Jurkat, Clone E6-1 (cell line): ENCODE measurements around the gene IDUA.
A peak's percentile ranks its signal among the peaks of the same experiment; 100 is the strongest.

Source experiments
- DNase-seq: peaks from one replicate; pipeline ENCODE4 v3.0.0-alpha.2; 2011; ENCODE audit warnings: low read depth, low spot score
- H3K4me3 ChIP-seq: 2 replicates; pipeline ENCODE4 v1.5.1; 2011; ENCODE audit warnings: mild to moderate bottlenecking, low read length, control low read depth, moderate library complexity

IDUA gene

GRCh38 chr4:955161-955921, 31.5 kb upstream of the IDUA start:
- H3K4me3 ChIP-seq: no peak overlapping the region
- DNase-seq: no peak

- DNase-seq: no peak
- H3K4me3 ChIP-seq: no peak overlapping the region
These were observed 30.9 kb upstream of the IDUA start for GRCh38 chr4:955931-956381.

DNA sequence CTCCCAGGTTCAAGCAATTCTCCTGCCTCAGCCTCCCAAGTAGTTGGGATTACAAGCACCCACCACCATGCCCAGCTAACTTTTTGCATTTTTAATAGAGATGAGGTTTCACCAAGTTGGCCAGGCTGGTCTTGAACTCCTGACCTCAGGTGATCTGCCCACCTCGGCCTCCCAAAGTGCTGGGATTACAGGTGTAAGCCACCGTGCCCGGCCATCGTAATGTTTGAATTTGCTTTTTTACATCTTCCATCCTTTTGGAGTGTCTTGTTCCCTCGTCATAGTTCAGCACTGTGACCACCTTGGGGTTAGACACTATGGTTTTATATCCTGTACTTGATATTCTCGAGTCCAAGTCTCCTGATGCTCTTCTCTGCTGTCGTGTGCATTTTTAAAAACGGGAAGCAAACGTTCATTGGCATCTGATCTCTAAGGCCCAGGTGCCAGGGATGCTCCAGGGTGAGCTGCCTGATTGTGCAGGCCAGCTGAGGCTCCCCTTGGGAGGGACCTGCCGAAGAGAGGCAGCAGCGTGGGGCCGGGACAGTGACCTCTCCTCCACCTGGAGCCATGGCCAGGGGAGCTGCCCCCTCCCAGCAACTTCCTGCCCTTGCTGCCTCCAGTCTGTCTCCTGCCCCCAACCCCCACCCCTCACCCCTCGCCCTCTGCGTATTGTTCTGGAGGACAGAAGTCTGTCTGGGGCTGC, 30.2 kb upstream of the IDUA start:
- DNase-seq: no peak
- H3K4me3 ChIP-seq: no peak overlapping the region

- no peak for DNase-seq
- H3K4me3 ChIP-seq: no peak overlapping the region
These were observed 29.6 kb upstream of the IDUA start for GRCh38 chr4:957231-957580.

GRCh38 chr4:957581-958313, 29.1 kb upstream of the IDUA start:
- no peak for DNase-seq
- no peak overlapping the region for H3K4me3 ChIP-seq

DNA sequence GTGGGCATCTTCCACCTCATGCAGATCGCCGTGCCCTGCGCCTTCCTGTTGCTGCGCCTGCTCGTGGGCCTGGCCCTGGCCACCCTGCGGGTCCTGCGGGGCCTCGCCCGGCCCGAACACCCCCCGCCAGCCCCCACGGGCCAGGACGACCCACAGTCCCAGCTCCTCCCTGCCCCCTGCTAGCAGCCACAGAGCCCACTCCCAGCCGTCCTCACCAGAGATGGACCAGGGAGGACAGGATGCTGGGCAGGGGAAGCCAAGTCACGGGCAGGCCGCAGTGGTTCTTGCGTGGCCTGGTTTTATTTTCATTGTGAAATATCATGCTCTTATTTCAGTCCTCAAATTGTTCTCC, 28.6 kb upstream of the IDUA start:
- H3K4me3 ChIP-seq: no peak overlapping the region
- DNase-seq: no peak

- H3K4me3 ChIP-seq: no peak overlapping the region
- no peak for DNase-seq
These were observed 28.0 kb upstream of the IDUA start for GRCh38 chr4:958696-959337.

DNA sequence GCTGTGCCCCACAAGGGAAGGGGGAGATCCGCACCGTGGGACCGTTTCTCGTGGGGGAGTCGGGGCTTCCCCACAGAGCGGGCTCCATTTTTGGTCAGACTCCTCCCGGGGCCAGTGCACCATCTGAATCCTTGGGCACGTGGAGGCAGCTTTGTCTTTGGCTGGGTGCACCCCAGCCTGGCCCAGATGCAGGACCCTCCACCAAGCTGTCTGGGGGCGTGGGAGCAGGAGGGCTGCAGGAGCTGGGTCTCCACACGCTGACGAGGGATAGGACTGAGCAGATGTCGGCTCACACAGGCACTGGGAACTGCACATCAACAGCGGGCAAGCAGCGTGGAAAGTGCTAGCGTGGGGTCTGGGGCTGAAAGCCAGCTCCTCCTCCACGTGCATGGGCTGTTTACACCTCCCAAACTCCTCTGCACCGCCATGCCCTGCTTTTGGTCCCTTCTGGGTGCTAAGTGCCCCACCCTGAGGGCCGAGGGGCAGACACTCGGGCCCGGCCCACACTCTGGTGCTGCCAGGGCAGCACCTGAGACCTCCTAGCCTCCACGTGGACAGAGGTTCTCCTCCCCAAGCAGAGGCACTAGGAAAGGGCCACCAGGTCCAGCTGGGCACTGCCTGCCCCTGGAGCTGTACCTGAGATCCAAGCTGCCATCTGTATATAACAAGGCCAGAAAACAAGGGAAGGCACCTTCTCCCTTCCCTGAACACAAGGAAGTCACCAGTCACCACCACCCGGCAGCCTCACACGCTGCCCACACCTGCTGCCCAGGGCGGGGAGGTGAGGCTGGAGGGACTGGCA, 27.3 kb upstream of the IDUA start:
- no peak for DNase-seq
- H3K4me3 ChIP-seq: no peak overlapping the region

DNA sequence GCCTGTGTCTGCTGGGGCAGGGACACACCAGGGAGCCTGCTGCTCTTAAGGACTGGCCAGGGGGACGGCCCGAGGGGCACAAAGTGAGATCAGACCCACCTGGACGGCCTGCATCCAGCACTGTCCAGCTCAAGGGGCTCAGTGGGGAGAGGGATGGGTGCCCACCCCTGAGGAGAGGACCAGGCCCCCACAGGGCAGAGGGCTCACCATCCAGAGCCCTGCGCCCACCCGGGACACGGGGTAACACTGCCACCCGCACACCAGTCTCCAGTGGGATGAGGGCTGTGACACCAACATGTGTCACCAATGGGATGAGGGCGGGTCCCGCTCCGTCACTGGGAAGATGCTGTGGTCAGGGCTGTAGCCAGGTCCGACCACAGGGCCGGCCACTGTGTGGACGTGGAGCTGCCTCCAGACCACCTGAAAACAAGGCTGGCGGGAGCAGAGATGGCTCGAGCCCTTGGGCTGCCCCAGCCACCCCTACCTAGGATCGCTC, 26.7 kb upstream of the IDUA start:
- H3K4me3 ChIP-seq: no peak overlapping the region
- DNase-seq: no peak

DNA sequence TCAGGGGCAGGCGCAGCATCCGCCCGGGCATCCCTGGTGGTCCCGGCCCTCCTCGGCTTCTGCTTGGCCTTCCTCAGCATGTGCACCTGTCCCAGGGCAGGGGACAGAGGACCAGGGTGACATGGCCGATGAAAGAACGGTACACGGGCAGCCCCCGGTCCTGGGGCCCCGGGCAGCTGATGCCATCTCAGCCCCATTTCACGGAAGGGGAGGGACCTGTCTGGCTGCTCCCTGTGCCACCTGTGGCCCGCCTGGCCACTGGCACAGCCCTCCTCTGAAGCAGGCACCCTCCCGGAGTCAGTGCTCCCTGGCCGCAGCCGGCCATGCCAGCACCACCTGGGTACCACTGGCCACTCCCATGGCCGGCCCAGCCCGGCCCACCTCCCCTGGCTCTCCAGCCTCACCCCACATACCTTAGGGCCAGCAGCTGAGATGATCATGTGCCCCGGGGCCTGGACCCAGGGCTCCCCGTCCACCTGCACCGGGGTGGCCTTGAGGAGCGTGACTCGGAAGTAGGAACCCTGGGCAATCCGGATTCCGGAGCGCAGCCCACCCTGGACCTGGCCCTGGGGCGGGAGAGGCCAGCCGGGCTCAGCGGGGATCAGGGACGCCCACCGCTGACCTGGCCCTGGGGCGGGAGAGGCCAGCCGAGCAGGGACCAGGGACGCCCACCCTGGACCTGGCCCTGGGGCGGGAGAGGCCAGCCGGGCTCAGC, 26.1 kb upstream of the IDUA start:
- no peak for DNase-seq

DNA sequence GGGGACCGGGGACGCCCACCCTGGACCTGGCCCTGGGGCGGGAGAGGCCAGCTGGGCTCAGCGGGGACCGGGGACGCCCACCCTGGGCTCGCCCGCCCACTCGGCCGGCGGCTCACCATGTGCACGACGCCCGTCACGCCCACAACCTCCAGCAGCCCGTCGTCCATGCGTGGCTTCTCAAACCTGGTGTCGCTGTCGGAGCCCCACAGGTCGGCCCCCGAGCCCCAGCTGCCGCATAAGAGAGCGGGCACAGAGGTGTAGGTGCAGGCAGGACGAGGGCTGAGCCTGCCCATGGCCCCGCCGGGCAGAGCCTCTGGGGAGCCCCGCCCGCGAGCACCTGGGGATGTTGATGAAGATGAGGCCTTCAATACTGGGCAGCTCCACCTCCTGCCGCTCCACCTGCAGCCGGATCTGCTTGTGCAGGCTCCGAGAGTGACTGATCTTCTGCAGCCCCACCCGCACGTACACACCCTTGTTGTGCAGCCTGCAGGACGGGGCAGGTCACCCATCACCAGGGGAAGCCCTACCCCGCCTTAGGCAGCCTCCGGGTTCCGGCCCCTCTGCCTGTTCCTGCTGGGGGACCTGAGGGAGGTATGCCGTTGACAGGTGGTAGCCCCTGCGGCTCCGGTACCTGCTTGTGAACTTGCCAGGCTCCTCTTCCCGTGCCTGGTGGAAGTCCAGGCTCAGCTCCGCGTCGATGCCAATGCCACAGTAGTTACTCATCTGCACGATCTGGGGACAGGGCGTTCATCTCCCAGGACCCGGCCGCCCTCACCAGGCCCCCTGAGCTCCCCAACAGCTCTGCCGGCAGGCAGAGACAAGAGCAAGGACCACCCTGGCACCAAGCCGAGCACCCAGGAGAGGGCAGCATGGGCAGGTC, 25.3 kb upstream of the IDUA start:
- DNase-seq: no peak
- H3K4me3 ChIP-seq: no peak overlapping the region

More for the DNA sequence above, 26.1 kb upstream of the IDUA start:
- no peak overlapping the region for H3K4me3 ChIP-seq

- no peak overlapping the region for H3K4me3 ChIP-seq
- peak; percentile 54 for DNase-seq
These were observed 24.3 kb upstream of the IDUA start for GRCh38 chr4:962231-963208.

DNA sequence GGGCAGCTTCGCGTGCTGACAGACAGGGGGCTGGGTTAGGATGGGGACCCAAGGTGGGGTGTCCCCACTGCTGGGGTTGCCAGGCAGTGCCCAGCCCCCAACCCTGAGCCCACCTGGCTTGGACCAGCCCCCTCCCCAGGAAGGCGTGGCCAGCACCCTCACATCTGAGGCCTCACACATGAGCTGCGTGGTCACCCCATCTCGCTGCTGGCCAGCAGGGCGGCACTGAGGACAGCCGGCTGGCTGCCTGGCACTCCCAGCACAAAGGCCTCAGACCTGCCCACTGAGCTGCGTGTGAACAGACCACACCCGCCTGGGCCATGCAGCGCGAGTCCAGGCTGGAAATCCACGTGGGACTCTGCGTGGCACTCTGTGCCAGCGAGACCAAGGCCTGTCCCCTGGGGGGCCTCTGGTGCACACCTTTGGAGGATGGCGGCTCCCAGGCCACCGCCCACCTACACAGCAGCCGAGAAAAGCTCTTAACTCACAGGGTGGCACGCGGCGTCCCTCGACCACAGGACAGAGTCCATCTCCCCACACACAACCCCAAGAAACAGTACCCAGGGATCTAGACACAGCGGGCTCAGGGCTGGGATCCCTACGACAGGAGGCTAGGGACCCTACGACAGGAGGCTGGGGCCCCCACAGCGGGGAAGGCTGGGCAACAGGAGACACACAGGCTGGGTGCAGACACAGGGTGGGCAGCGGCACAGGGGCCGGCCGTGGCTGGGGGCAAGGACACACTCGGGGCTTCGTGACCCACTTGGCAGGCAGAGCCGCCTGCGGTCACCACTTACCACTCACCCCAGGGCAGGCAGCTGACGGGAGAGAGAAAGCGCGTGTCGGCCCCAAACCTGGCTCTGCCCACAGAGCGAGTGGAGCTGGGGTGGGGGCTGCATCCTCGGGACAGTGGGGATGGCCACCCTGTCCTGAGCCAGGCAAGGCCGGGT, 23.3 kb upstream of the IDUA start:
- no peak overlapping the region for H3K4me3 ChIP-seq
- no peak for DNase-seq

DNA sequence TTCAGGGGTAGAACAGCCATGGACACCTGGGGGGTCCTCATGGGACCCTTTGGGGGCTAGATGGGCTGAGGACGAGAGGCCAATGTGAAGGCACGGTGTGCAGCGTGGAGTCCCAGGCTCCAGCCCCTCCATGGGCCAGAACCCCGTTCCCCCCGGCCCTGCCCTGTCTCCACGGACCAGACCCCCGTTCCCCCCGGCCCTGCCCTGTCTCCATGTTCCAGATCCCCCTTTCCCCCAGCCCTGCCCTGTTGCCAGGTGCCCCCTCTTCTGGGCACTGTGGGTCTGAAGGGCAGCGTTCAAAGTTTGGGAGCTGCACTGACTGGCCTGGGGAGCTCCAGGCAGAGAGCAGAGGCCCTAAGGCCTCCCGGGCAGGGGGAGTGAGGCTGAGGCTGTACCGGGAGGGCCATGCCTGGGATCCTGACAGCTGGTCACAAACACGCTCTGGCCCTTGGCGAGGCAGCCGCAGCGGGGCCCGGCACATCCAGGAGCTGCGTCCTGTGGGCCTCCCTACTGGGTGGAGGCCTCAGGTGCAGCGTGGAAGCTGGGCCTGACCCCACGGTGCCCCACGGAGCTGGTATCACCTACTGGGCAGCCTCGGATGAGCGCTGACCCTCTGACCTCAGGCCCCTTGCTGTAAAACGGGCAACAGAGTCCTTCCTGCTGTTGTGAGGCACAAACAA, 22.4 kb upstream of the IDUA start:
- DNase-seq: no peak
- H3K4me3 ChIP-seq: no peak overlapping the region
